Sigmoid colon (tissue), 7 donors: Measurements from ENCODE around the gene PLCH2. TPM values are rescaled to one million over a fixed set of nuclear protein-coding genes. Genes with fewer than 3 reads are reported as not detected.

Source experiments
- DNase-seq: peaks from one replicate; pipeline ENCODE4 v3.0.0-alpha.2; 2019
- H3K27ac ChIP-seq, 4 donors: fragments of 200-600 bp; sonication (generic); one replicate each; pipeline ENCODE4 v1.5.1; 2016 to 2019; ENCODE audit warnings: mild to moderate bottlenecking in 1 of 4
- H3K27me3 ChIP-seq, 3 donors: fragments of 200-600 bp; sonication (generic); one replicate each; pipeline ENCODE4 v1.5.1; 2019; ENCODE audit warnings: mild to moderate bottlenecking in 1 of 3
- H3K36me3 ChIP-seq, 4 donors: fragments of 200-600 bp; sonication (generic); one replicate each; pipeline ENCODE4 v1.5.1; 2016 to 2019
- H3K4me1 ChIP-seq, 4 donors: fragments of 200-600 bp; sonication (generic); one replicate each; pipeline ENCODE4 v1.5.1; 2017 to 2019
- H3K4me3 ChIP-seq, 4 donors: fragments of 200-600 bp; sonication (generic); one replicate each; pipeline ENCODE4 v1.5.1; 2017 to 2019; ENCODE audit warnings: mild to moderate bottlenecking in 2 of 4, moderate library complexity in 1 of 4
- H3K9me3 ChIP-seq, 4 donors: fragments of 200-600 bp in 3 of 4; sonication (generic) in 3 of 4; one replicate each; pipeline versions ENCODE4 v1.5.1 to v1.6.1; 2013 to 2019
- CTCF ChIP-seq, 4 experiments: fragments of 450-650 bp in 3 of 4; fragments of 200-600 bp in 1 of 4; IDR thresholded peaks; one replicate each; pipeline ENCODE4 v1.5.1; 2016 to 2019; ENCODE audit warnings: antibody characterized with exemption in 4 of 4, mild to moderate bottlenecking in 3 of 4, moderate library complexity in 2 of 4
- EP300 ChIP-seq, 4 donors: sonication (generic); formaldehyde crosslinking; IDR thresholded peaks; one replicate each; pipeline ENCODE4 v1.6.1; 2017; ENCODE audit warnings: antibody characterized with exemption in 4 of 4
- POLR2A ChIP-seq, 2 donors: fragments of 450-650 bp; IDR thresholded peaks; one replicate each; pipeline ENCODE4 v1.6.1; 2016; ENCODE audit warnings: antibody characterized with exemption in 2 of 2, mild to moderate bottlenecking in 2 of 2, moderate library complexity in 2 of 2
- POLR2AphosphoS5 ChIP-seq, 4 donors: sonication (generic); formaldehyde crosslinking; IDR thresholded peaks; one replicate each; pipeline ENCODE4 v1.6.1; 2017; ENCODE audit warnings: antibody characterized with exemption in 4 of 4
- WGBS, 2 donors: extraction: QIAGEN DNeasy Blood & Tissue Kit; methylation state at CpG; one replicate each; pipeline ENCODE4 v1.1.7; 2013; 5-methylcytosine and 5-hydroxymethylcytosine counted together
- intact Hi-C: fragments of 100-400 bp; cut with DNase I; formaldehyde crosslinking; loops from one replicate; pipeline ENCODE4 v1.15.1; 2023
- polyA plus RNA-seq, 3 donors: library from polyadenylated mRNA; stranded (reverse); fragments of 200-250 nt; gene quantifications; one replicate each; pipeline ENCODE4 v1.2.3, GENCODE V29; 2013
- total RNA-seq, 4 donors: library from RNA; depleted of rRNA; stranded (reverse); fragments of >200 nt; gene quantifications; one replicate each; pipeline ENCODE4 v1.1.0, GENCODE V29; 2016
- donor health status: healthy with polysubstance abuse.
- donor health status: Bipolar disorder and iron deficiency.
- donor health status: healthy.

Gene PLCH2
- total and polyA plus RNA-seq, 7 donors = 0.54 to 3.8 (median 1.1) TPM; not detected in 2

GRCh38 chr1:2539312-2539907 lies 63.3 kb downstream of the PLCH2 start:
- Histone ChIP-seq H3K27me3 (peaks cover 23 to 99% (median 64%) of the 10 kb centered on the region in 3 donors), H3K9me3 (no peaks in the 10 kb centered on the region), H3K36me3 (no peaks in the 10 kb centered on the region), H3K4me1 (peaks cover 0 to 16% (median 10%) of the 10 kb centered on the region in 4 donors), H3K27ac (no peak overlapping the region), H3K4me3 (no peak overlapping the region)
- no peak for DNase-seq
- 62 to 77% methylated on average over 12 of the region's 12 CpGs for WGBS, 2 donors
- intact Hi-C loops = no loop called here
- no peak for TF ChIP-seq CTCF (IDR thresholded peaks at IDR 0.05)
- TF ChIP-seq EP300 (IDR thresholded peaks at IDR 0.05) = no peak
- no peak for TF ChIP-seq POLR2AphosphoS5 (IDR thresholded peaks at IDR 0.05)
- TF ChIP-seq POLR2A (IDR thresholded peaks at IDR 0.05) = no peak

GRCh38 chr1:2540816-2541492 lies 64.9 kb downstream of the PLCH2 start:
- Histone ChIP-seq H3K9me3 (no peaks in the 10 kb centered on the region), H3K36me3 (no peaks in the 10 kb centered on the region), H3K4me3 (no peak overlapping the region), H3K27me3 (peaks cover 13 to 97% (median 64%) of the 10 kb centered on the region in 3 donors), H3K4me1 (peaks cover 0 to 30% (median 18%) of the 10 kb centered on the region in 4 donors), H3K27ac (no peak overlapping the region)
- intact Hi-C loops = no loop called here
- no peak for TF ChIP-seq EP300 (IDR thresholded peaks at IDR 0.05)
- no peak for TF ChIP-seq POLR2AphosphoS5 (IDR thresholded peaks at IDR 0.05)
- TF ChIP-seq POLR2A (IDR thresholded peaks at IDR 0.05) = no peak
- no peak for TF ChIP-seq CTCF (IDR thresholded peaks at IDR 0.05)
- DNase-seq = no peak
- 7 to 12% methylated on average over 39 of the region's 39 CpGs for WGBS, 2 donors

- 37 to 72% methylated on average over 25 of the region's 25 CpGs for WGBS, 2 donors
- no peak for DNase-seq
- intact Hi-C loops = no loop called here
- no peak for TF ChIP-seq EP300 (IDR thresholded peaks at IDR 0.05)
- TF ChIP-seq POLR2AphosphoS5 (IDR thresholded peaks at IDR 0.05) = no peak
- no peak for TF ChIP-seq CTCF (IDR thresholded peaks at IDR 0.05)
- TF ChIP-seq POLR2A (IDR thresholded peaks at IDR 0.05) = no peak
- Histone ChIP-seq H3K27ac (no peak overlapping the region), H3K27me3 (peaks cover 21 to 97% (median 66%) of the 10 kb centered on the region in 3 donors), H3K9me3 (no peaks in the 10 kb centered on the region), H3K36me3 (no peaks in the 10 kb centered on the region), H3K4me1 (peaks cover 0 to 38% (median 26%) of the 10 kb centered on the region in 4 donors), H3K4me3 (no peak overlapping the region)
Observed at GRCh38 chr1:2541619-2542245, 65.6 kb downstream of the PLCH2 start.

- H3K4me3 ChIP-seq = no peak overlapping the region
- intact Hi-C loops = no loop called here
- H3K9me3 ChIP-seq = no peaks in the 10 kb centered on the region
- H3K4me1 ChIP-seq = peaks cover 0 to 44% (median 33%) of the 10 kb centered on the region in 4 donors
- DNase-seq = no peak
- 65 to 85% methylated on average over 11 of the region's 11 CpGs for WGBS, 2 donors
- no peak for TF ChIP-seq EP300 (IDR thresholded peaks at IDR 0.05)
- TF ChIP-seq POLR2A (IDR thresholded peaks at IDR 0.05) = no peak
- TF ChIP-seq POLR2AphosphoS5 (IDR thresholded peaks at IDR 0.05) = no peak
- TF ChIP-seq CTCF (IDR thresholded peaks at IDR 0.05) = no peak
- H3K27me3 ChIP-seq = peaks cover 26 to 97% (median 72%) of the 10 kb centered on the region in 3 donors
- H3K36me3 ChIP-seq = no peaks in the 10 kb centered on the region
- H3K27ac ChIP-seq = no peak overlapping the region
Observed at GRCh38 chr1:2542246-2542915, 66.3 kb downstream of the PLCH2 start.
